Neural progenitor cell (in vitro differentiated cells): Measurements from ENCODE around the gene P2RY11. TPM values are rescaled to one million over a fixed set of nuclear protein-coding genes. Genes with fewer than 3 reads are reported as not detected.
A peak's percentile ranks its signal among the peaks of the same experiment; 100 is the strongest.

Experiments used
- DNase-seq: peaks from one replicate; pipeline ENCODE4 v3.0.0-alpha.2; 2016; ENCODE audit warnings: low spot score
- H2AFZ ChIP-seq: fragments of 200-600 bp; sonication (generic); replicated peaks from 2 replicates; pipeline ENCODE4 v1.6.1; 2016; ENCODE audit warnings: antibody characterized with exemption
- H3F3A ChIP-seq: fragments of 200-600 bp; sonication (generic); 2 replicates; pipeline ENCODE4 v1.6.1; 2016; ENCODE audit warnings: antibody characterized with exemption, low read depth
- H3K27ac ChIP-seq: fragments of 200-600 bp; sonication (generic); 2 replicates; pipeline ENCODE4 v1.5.1; 2016; ENCODE audit warnings: mild to moderate bottlenecking
- H3K27me3 ChIP-seq: fragments of 200-600 bp; sonication (generic); 2 replicates; pipeline ENCODE4 v1.6.1; 2016; ENCODE audit warnings: mild to moderate bottlenecking, moderate library complexity
- H3K36me3 ChIP-seq: fragments of 200-600 bp; sonication (generic); 2 replicates; pipeline ENCODE4 v1.5.1; 2016
- H3K4me1 ChIP-seq: fragments of 200-600 bp; sonication (generic); 2 replicates; pipeline ENCODE4 v1.6.1; 2016; ENCODE audit warnings: mixed run types
- H3K4me2 ChIP-seq: fragments of 200-600 bp; sonication (generic); 2 replicates; pipeline ENCODE4 v1.6.1; 2016
- H3K4me3 ChIP-seq: fragments of 200-600 bp; sonication (generic); 2 replicates; pipeline ENCODE4 v1.5.1; 2016
- H3K79me2 ChIP-seq: fragments of 200-600 bp; sonication (generic); 2 replicates; pipeline ENCODE4 v1.6.1; 2016; ENCODE audit warnings: low read depth
- H3K9ac ChIP-seq: fragments of 200-600 bp; sonication (generic); 2 replicates; pipeline ENCODE4 v1.6.1; 2016
- H3K9me3 ChIP-seq: fragments of 200-600 bp; sonication (generic); 2 replicates; pipeline ENCODE4 v1.5.1; 2016; ENCODE audit warnings: low read depth
- H4K20me1 ChIP-seq: fragments of 200-600 bp; sonication (generic); 2 replicates; pipeline ENCODE4 v1.6.1; 2016; ENCODE audit warnings: low read depth
- H3K27ac Mint-ChIP-seq: 3 replicates; pipeline ENCODE4 v1.8.0; 2021; ENCODE audit warnings: mixed read lengths
- H3K27me3 Mint-ChIP-seq: 2 replicates; pipeline ENCODE4 v1.8.0; 2022; ENCODE audit warnings: low read depth, mild to moderate bottlenecking, inconsistent platforms, moderate library complexity, mixed read lengths; ENCODE audit not compliant: insufficient read depth
- H3K36me3 Mint-ChIP-seq: 3 replicates; pipeline ENCODE4 v1.8.0; 2021; ENCODE audit warnings: mixed read lengths
- H3K4me1 Mint-ChIP-seq: 3 replicates; pipeline ENCODE4 v1.8.0; 2021; ENCODE audit warnings: mixed read lengths
- H3K4me3 Mint-ChIP-seq: 3 replicates; pipeline ENCODE4 v1.8.0; 2021; ENCODE audit warnings: mild to moderate bottlenecking, moderate library complexity, mixed read lengths
- H3K9me3 Mint-ChIP-seq: 3 replicates; pipeline ENCODE4 v1.8.0; 2020; ENCODE audit warnings: mixed read lengths
- EZH2 ChIP-seq: fragments of 200-600 bp; sonication (generic); IDR thresholded peaks from 2 replicates; pipeline ENCODE4 v1.6.1; 2017; ENCODE audit warnings: antibody characterized with exemption, mild to moderate bottlenecking, moderate library complexity
- EZH2phosphoT487 ChIP-seq: fragments of 200-600 bp; sonication (generic); IDR thresholded peaks from 2 replicates; pipeline ENCODE4 v1.6.1; 2017; ENCODE audit warnings: antibody characterized with exemption
- total RNA-seq: library from RNA; depleted of rRNA; stranded (reverse); fragments of >200 nt; gene quantifications from 2 replicates; pipeline ENCODE4 v1.2.3, GENCODE V29; 2015; ENCODE audit warnings: low replicate concordance
- TF ChIP-seq, protein P1 (sequence below): fragments of 200-600 bp; sonication (generic); IDR thresholded peaks from 2 replicates; pipeline ENCODE4 v1.5.1; 2017; ENCODE audit warnings: antibody characterized with exemption, mild to moderate bottlenecking

P2RY11 gene
- total RNA-seq, 1 donor from 2014 or later: not detected

DNA sequence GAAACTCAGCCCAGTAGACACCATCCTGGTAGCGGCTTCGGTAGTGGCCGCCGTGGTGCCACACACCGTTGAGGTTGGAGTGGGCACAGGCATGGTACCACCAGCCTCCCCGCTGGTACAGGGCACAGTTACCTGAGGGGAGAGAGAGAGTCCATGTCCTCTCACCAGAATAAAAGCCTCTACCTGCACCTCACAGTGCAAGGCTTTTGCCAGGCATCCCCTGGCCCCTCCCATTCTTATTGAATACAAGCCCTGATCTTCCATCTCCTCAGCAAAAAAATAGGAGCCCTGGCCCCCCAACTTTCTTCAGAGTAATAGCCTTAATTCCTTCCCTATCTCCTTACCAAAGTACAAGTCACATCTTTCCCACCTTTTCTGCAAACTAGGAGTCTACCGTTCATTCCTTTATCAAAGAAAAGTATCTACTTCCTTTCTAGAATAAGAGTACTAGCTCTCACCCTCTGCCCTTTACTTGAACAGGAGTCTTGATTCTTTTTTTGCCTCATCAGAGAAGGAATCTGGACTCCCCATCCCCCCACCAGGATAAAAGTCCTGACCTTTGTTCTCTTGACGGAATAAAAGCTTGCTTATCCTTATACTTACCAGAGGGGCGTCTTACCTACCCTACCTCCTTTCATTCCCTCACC is 18.7 kb upstream of the P2RY11 start:
- Mint-ChIP-seq H3K27ac (no peak overlapping the region), H3K27me3 (peaks cover 19% of the 10 kb centered on the region), H3K4me1 (no peaks in the 10 kb centered on the region), H3K36me3 (no peaks in the 10 kb centered on the region), H3K4me3 (no peak overlapping the region), H3K9me3 (peaks cover 4% of the 10 kb centered on the region)
- TF ChIP-seq EZH2phosphoT487: no peak
- TF ChIP-seq, protein P1, sequence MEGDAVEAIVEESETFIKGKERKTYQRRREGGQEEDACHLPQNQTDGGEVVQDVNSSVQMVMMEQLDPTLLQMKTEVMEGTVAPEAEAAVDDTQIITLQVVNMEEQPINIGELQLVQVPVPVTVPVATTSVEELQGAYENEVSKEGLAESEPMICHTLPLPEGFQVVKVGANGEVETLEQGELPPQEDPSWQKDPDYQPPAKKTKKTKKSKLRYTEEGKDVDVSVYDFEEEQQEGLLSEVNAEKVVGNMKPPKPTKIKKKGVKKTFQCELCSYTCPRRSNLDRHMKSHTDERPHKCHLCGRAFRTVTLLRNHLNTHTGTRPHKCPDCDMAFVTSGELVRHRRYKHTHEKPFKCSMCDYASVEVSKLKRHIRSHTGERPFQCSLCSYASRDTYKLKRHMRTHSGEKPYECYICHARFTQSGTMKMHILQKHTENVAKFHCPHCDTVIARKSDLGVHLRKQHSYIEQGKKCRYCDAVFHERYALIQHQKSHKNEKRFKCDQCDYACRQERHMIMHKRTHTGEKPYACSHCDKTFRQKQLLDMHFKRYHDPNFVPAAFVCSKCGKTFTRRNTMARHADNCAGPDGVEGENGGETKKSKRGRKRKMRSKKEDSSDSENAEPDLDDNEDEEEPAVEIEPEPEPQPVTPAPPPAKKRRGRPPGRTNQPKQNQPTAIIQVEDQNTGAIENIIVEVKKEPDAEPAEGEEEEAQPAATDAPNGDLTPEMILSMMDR: no peak
- TF ChIP-seq EZH2: no peak
- Histone ChIP-seq H3K36me3 (no peaks in the 10 kb centered on the region), H3K4me1 (no peaks in the 10 kb centered on the region), H3K4me2 (no peak overlapping the region), H3K9me3 (no peaks in the 10 kb centered on the region), H3K27ac (no peak overlapping the region), H3F3A (no peaks in the 10 kb centered on the region), H2AFZ (no peak overlapping the region), H4K20me1 (no peaks in the 10 kb centered on the region), H3K4me3 (no peak overlapping the region), H3K27me3 (peaks cover 36% of the 10 kb centered on the region), H3K9ac (no peak overlapping the region), H3K79me2 (no peaks in the 10 kb centered on the region)
- DNase-seq: no peak

DNA sequence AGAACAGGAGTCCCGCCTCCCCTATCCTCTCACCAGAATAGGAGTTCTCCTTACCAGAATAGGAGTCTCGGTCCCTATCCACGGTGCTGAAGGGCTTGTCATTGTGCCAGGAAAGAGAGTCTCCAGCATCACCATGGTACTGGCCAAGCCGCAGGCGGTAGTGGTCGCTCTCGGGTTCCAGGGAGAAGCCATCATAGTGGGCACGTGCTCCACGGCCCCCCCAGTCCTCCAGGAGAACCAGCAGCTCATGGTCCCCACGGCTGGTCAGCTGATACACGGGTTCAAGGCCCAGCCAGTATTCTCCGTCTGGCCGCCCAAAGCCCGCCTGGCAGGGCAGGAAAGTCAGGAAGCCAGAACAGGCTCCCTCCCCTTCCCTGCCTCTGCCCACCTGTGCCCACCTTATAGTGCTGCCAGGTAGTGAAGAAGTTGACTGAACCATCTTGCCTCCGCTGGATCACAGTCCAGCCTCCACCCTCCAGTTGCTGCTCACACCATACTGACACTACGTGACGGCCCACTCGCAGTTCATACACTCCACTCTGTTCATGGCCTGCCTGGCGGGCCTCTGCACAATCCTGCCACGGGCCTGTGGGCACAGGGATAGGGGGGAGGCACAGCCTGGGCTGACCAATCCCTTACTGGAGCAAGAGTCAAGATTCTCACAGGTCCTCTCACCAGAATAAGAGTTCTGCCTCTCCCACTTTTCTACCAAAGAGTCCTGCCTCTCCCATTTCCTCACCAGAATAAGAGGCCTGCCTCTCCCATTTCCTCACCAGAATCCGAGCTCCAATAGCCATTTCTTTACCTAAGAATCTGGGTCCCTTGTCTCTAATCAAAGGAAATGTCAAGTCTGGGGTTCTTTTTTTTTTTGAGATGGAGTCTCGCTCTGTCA is 18.0 kb upstream of the P2RY11 start:
- no peaks in the 10 kb centered on the region for H3K36me3 ChIP-seq
- H4K20me1 ChIP-seq: no peaks in the 10 kb centered on the region
- no peak overlapping the region for H3K27ac ChIP-seq
- H3K27me3 ChIP-seq: peaks cover 35% of the 10 kb centered on the region
- H3K79me2 ChIP-seq: no peaks in the 10 kb centered on the region
- peaks cover 4% of the 10 kb centered on the region for H3K9me3 Mint-ChIP-seq
- no peaks in the 10 kb centered on the region for H3K9me3 ChIP-seq
- no peak overlapping the region for H3K4me3 ChIP-seq
- H3K4me1 Mint-ChIP-seq: no peaks in the 10 kb centered on the region
- no peak overlapping the region for H2AFZ ChIP-seq
- no peak overlapping the region for H3K27ac Mint-ChIP-seq
- no peak for DNase-seq
- H3K4me1 ChIP-seq: no peaks in the 10 kb centered on the region
- H3K4me2 ChIP-seq: no peak overlapping the region
- H3F3A ChIP-seq: no peaks in the 10 kb centered on the region
- peaks cover 15% of the 10 kb centered on the region for H3K27me3 Mint-ChIP-seq
- no peak for TF ChIP-seq EZH2phosphoT487
- TF ChIP-seq EZH2: no peak
- TF ChIP-seq, protein P1: no peak
- no peaks in the 10 kb centered on the region for H3K36me3 Mint-ChIP-seq
- H3K9ac ChIP-seq: no peak overlapping the region
- H3K4me3 Mint-ChIP-seq: no peak overlapping the region

DNA sequence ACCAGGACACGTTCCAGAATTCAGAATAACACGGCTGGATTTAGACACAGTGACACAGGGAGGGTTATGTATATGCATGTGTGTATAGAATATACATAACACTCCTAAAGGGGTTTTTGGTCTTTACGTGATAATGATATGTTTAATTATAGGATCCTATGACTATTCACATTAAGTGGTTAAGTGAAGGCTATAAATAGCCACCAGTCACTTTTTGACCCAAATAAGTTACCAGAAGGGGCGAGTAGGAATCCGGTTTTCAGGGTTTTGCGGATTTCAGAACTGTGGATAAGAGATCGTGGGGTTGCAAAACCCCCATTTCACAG is 15.9 kb upstream of the P2RY11 start:
- no peak for TF ChIP-seq EZH2
- TF ChIP-seq, protein P1: no peak
- TF ChIP-seq EZH2phosphoT487: no peak
- Histone ChIP-seq H3K36me3 (no peaks in the 10 kb centered on the region), H3K79me2 (no peaks in the 10 kb centered on the region), H2AFZ (no peak overlapping the region), H3K9ac (no peak overlapping the region), H3K27ac (no peak overlapping the region), H4K20me1 (no peaks in the 10 kb centered on the region), H3F3A (no peaks in the 10 kb centered on the region), H3K27me3 (peaks cover 35% of the 10 kb centered on the region), H3K4me3 (no peak overlapping the region), H3K9me3 (no peaks in the 10 kb centered on the region), H3K4me1 (no peaks in the 10 kb centered on the region), H3K4me2 (no peak overlapping the region)
- Mint-ChIP-seq H3K4me1 (peaks cover 5% of the 10 kb centered on the region), H3K36me3 (no peaks in the 10 kb centered on the region), H3K27ac (no peak overlapping the region), H3K27me3 (peaks cover 18% of the 10 kb centered on the region), H3K4me3 (peak overlapping the region; percentile 69), H3K9me3 (peaks cover 2% of the 10 kb centered on the region)
- no peak for DNase-seq
